Renal pelvis (tissue), 4 donors: Measurements from ENCODE around the gene TANC1. TPM values are rescaled to one million over a fixed set of nuclear protein-coding genes. Genes with fewer than 3 reads are reported as not detected.

Experiments
- DNase-seq: peaks from one replicate; pipeline ENCODE4 v3.0.0-alpha.2; 2013
- polyA plus RNA-seq, 3 donors: library from polyadenylated mRNA; unstranded; fragments of 120-200 nt; gene quantifications; one replicate each; pipeline ENCODE4 v1.2.1, GENCODE V29; 2013; ENCODE audit not compliant: insufficient read length in 3 of 3

Gene TANC1
- polyA plus RNA-seq, 3 donors: 50.7 to 64.4 (median 54.9) TPM

DNA sequence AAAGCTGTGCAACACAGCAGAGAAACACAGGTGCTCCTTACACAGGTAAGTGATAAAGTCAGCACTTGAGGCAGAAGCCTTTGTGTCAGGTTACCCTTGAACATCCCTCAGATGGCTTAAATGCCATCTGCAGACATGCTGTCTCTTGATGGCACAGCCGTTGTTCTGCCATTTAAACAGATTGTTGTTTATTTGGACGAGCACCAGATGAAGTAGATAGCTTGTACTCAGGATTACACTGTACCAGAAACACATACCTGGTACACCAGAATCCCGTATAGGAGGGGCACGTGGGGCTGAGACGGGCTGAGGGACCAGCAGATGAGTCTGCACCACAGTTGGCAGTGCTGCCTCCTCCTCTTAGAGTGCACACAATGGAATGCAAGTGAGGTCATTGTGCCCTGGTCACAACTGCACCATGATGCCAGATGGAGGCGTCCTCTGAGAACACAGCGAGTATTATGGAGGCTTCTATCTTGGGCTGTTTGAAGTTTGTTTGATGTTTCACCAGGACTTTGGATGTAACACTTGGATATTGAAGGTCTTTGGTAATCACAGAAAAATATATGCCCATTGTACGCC lies 143.0 kb downstream of the TANC1 start:
- DNase-seq: no peak

GRCh38 chr2:159114835-159115234 lies 146.4 kb downstream of the TANC1 start:
- DNase-seq: no peak

GRCh38 chr2:159116922-159117321 lies 148.5 kb downstream of the TANC1 start:
- no peak for DNase-seq

DNA sequence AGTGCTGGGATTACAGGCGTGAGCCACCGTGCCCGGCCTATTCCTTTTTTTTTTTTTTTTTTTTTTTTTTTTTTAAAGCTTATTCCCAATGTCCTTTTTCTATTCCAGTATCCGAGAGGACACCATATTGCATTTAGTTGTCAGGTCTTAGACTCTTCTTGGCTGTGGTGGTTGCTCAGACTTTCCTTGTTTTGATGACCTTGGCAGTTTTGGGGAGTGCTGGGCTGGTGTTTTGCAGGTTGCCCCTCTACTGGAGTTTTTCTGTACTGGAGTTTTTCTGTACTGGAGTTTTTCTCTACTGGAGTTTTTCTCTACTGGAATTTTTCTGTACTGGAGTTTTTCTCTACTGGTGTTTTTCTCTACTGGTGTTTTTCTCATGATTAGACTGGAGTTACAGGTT lies 149.2 kb downstream of the TANC1 start:
- DNase-seq: no peak

DNA sequence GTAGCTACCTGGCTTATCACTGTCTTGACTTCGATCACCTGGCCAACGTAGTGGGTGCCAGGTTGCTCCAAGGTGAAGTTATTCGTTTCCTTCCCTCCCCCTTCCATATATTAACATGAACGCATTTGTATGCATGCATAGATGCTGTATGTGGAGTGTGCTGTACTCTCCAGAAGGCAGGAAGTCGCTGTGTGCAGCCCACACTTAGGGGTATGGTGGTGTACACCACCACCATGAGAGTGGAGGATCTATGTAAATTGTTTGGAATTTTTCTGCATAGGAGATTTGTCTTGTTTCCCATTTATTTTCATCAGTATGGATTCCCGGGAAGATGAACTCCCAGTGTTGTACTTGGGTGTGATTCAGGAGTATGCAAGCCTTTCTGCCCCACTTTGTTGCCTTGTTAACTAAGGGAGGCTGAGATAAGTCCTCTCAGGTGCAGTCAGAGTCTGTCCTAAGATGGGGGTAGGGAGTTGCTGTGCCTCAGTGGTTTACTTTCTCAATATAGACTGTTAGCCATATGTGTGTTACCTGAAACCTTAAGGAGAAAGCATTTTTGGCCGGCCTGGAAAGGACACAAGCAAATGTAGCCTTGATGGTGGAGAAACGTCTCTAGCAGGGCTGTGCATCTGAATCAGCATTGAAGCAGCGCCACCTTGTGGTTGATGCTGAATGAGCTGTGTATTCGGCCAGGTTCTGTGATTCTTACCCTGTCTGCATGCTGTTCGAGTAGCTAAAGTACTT lies 149.8 kb downstream of the TANC1 start:
- peak; percentile 92 for DNase-seq

DNA sequence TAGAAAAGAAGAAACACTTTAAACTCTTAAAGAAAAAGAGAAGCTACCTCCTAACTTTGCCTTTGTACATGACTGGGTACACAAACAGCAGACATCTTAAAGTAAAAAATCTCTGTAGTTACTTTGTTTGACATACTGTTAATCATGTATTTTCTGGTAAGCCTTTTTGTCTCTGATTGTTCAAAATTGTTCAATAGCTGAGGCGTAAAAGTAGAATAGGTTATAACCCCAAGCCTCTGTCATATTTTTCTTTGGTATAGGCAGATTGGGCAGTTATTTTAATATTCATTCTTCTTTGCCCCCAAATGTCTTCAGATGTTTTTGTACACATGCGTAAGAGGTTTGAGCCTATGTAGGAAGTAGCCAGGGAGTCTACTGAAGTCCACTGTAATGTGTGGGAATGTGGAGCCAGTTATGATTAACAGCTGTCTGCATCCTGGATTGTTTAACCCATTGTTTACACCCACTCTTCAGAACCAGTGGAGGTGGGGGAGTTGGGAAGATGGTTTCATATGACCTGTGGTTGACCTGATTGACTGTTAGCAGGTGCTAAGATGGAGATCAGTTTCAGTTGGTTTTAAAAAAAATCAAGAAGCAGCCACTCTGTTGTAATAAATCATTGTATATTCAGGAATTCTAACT lies 150.5 kb downstream of the TANC1 start:
- DNase-seq: no peak

- DNase-seq: no peak
Measured at GRCh38 chr2:159119652-159120257, 151.3 kb downstream of the TANC1 start.

- DNase-seq: no peak
Measured at GRCh38 chr2:159123786-159124185, 155.3 kb downstream of the TANC1 start.

GRCh38 chr2:159124441-159124911 lies 156.0 kb downstream of the TANC1 start:
- DNase-seq: no peak

DNA sequence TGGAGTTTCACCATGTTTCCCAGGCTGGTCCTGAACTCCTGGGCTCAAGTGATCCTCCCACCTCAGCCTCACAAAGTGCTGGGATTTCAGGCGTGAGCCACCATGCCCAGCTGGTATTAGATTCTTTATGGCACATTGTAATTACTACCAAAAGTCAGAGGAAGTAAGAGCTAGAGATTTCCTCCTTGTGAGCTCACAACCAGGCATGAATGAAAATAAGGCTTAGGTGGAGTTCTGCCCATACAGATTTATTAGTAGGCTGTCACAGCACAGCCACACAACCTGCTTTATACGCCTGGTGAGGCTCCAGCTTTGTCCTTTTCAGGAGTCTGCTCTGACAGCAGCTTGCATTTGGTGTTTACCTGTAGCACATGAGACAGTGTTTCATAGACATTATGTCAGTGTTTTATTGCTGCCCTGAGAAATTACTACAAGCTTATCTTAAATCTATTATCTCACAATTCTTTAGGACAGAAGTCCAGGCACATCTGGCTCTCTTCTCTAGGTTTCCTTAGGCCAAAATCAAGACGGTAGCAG lies 156.6 kb downstream of the TANC1 start:
- no peak for DNase-seq

- DNase-seq: no peak
Measured at GRCh38 chr2:159125858-159126257, 157.4 kb downstream of the TANC1 start.

- no peak for DNase-seq
Measured at GRCh38 chr2:159126432-159127022, 158.1 kb downstream of the TANC1 start.

- no peak for DNase-seq
Measured at GRCh38 chr2:159128191-159128590, 159.8 kb downstream of the TANC1 start.

GRCh38 chr2:159129269-159129668 lies 160.8 kb downstream of the TANC1 start:
- DNase-seq: no peak

DNA sequence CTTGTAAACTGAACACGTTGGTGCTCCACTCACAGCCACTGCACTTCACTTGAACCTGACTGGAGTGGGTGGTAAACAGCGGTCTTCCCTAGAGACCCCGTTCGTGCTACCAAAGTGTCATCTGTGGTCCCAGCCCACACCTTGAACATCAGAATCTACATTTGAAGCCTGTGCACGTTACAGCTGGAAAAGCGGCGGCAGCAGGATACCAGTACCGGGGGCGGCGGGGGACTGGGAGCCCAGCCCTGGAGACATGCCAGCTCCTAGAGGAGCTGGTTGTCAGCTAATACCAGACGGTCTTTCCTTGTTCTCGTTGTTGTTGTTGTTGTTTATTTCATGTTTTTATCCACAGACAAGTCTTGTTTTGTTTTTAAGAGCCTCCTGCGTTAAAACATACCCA lies 161.4 kb downstream of the TANC1 start:
- DNase-seq: no peak

GRCh38 chr2:159130302-159130701 lies 161.9 kb downstream of the TANC1 start:
- DNase-seq: no peak

- no peak for DNase-seq
Measured at GRCh38 chr2:159131267-159131913, 162.9 kb downstream of the TANC1 start.

DNA sequence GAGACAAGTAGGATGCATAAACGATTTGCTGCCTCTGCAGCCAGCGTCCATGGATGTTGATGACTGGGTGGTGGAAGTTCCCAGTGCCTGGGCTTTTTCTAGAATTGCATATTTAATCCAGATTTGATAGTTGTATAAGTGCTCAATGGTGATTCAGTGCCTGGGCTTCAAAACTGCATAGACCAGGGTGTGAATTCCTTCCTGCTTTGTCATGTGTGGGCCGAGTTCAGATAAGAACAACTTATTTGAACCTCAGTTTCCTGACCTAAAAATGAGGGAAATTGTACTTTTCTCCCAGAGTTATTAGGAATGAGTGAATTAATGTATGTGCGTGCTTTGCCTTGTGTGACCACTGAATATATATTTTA lies 163.5 kb downstream of the TANC1 start:
- no peak for DNase-seq

DNA sequence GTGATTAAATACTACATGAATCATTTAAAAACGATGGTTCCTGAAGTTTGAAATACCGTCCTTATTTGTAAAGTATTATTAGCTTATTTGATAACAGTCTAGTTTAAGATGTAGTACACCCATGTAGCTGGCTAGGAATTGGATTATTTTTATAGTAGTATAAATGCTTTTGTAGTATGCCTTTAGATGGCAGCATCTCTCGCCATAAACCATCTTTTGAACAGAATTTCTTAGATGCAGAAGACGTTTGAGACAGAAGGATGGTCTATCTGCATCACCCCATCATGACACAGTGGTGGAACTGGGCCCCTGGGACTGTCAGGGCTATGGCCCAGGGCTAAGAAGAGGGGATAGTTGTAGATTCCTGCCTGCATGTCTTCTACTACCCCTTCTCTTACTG lies 165.4 kb downstream of the TANC1 start:
- no peak for DNase-seq

GRCh38 chr2:159134979-159135378 lies 166.5 kb downstream of the TANC1 start:
- no peak for DNase-seq

- no peak for DNase-seq
Measured at GRCh38 chr2:159136391-159136790, 168.0 kb downstream of the TANC1 start.
